ENCODE results near the gene DNHD1. TPM values are rescaled to one million over a fixed set of nuclear protein-coding genes. Genes with fewer than 3 reads are reported as not detected.

DNHD1 gene
- total and polyA plus RNA-seq, 9 of the 15 experiments (the other 6 are each of a cell fraction or from before 2014, with no cell fraction given) = 0.82 to 9.7 (median 3.8) TPM

- no peak for TF ChIP-seq ATF3 (IDR thresholded peaks at IDR 0.05)
- 0 out of 2 replicates have a peak, but pooled peaks have one; percentile 31 for TF ChIP-seq ATF3 (CRISPR knock-in tag; conservative IDR thresholded peaks at IDR 0.05)
- TF ChIP-seq ZNF766 (CRISPR knock-in tag; conservative IDR thresholded peaks at IDR 0.05) = 0 out of 2 replicates have a peak, but pooled peaks have one; percentile 24
- peak; percentile 90 for TF ChIP-seq ZNF407 (IDR thresholded peaks at IDR 0.05; ENCODE audit: low read depth)
- no peak for TF ChIP-seq NR2F6 (CRISPR knock-in tag; IDR thresholded peaks at IDR 0.05)
- TF ChIP-seq ZHX1 (conservative IDR thresholded peaks at IDR 0.05; ENCODE audit: low read length) = no peak
- TF ChIP-seq ILF3 (IDR thresholded peaks at IDR 0.05; ENCODE audit: borderline replicate concordance) = 0 out of 2 replicates have a peak, but pooled peaks have one; percentile 55
- TF ChIP-seq IRF2 (CRISPR knock-in tag; IDR thresholded peaks at IDR 0.05) = no peak
- TF ChIP-seq L3MBTL2 (IDR thresholded peaks at IDR 0.05) = peak; percentile 84
- 0 out of 2 replicates have a peak, but pooled peaks have one; percentile 30 for TF ChIP-seq TRIM25 (IDR thresholded peaks at IDR 0.05; ENCODE audit: borderline replicate concordance)
- TF ChIP-seq CTBP1 (IDR thresholded peaks at IDR 0.05; ENCODE audit: borderline replicate concordance) = peak; percentile 78
- no peak for TF ChIP-seq XRCC4 (IDR thresholded peaks at IDR 0.05; ENCODE audit: extremely low read depth, insufficient read depth, insufficient read length)
- peak; percentile 21 for TF ChIP-seq POU5F1 (IDR thresholded peaks at IDR 0.05; ENCODE audit: borderline replicate concordance, low read depth, low read length, partially characterized antibody)
Observed at GRCh38 chr11:6603287-6604080, 106.4 kb downstream of the DNHD1 start, which contains the start of the genes ILK and RRP8 (continued).
